ENCODE data around the gene GABARAP. TPM values are rescaled to one million over a fixed set of nuclear protein-coding genes. Genes with fewer than 3 reads are reported as not detected.

The GABARAP gene
- total and polyA plus RNA-seq, 2 of the 13 experiments (the other 11 are each of a cell fraction or from before 2014, with no cell fraction given), result 161 to 310 TPM

- TF ChIP-seq ZNF407 (CRISPR knock-in tag; IDR thresholded peaks at IDR 0.05; ENCODE audit: not compliant biosample characterization), result peak; percentile 68
- TF ChIP-seq ELK4 (CRISPR knock-in tag; IDR thresholded peaks at IDR 0.05; ENCODE audit: borderline replicate concordance), result no peak
- TF ChIP-seq ZNF597 (CRISPR knock-in tag; IDR thresholded peaks at IDR 0.05), result peak; percentile 70; the same call in 1 of the 2 replicates
- no peak for TF ChIP-seq AHDC1 (CRISPR knock-in tag; IDR thresholded peaks at IDR 0.05; ENCODE audit: borderline replicate concordance)
- peak; percentile 93 for TF ChIP-seq ZNF337 (CRISPR knock-in tag; IDR thresholded peaks at IDR 0.05; ENCODE audit: borderline replicate concordance, low read depth)
Observed at GRCh38 chr17:7234083-7234951, 7.9 kb downstream of the GABARAP start, which contains the start of gene DVL2 (continued).
